HepG2 (cell line): Measurements from ENCODE around the gene SNX11. TPM values are rescaled to one million over a fixed set of nuclear protein-coding genes. Genes with fewer than 3 reads are reported as not detected.

ENCODE experiments used
- ATAC-seq: fragments of 200-7000 bp; cut with Tn5 transposase; 3 replicates; pipeline ENCODE4 v1.9.1; 2020; ENCODE audit warnings: mild to moderate bottlenecking, moderate library complexity
- BruUV-seq: library from RNA; stranded (reverse); fragments of 400-500 nt; replicated peaks from 2 replicates; lab custom pipeline; 2021; lab: Mats Ljungman, UMichigan
- CTCF ChIA-PET: fragments of 300-600 bp; formaldehyde crosslinking; extraction: SDS; loops from one replicate; lab custom pipeline; 2021; ENCODE audit warnings: low total read pairs, inconsistent platforms, low intra/inter-chr PET ratio; lab: Yijun Ruan, JAX
- POLR2A ChIA-PET: fragments of 350-600 bp; sonication (Branson Sonifier 250); formaldehyde crosslinking; loops from one replicate; lab custom pipeline; 2020; ENCODE audit warnings: antibody characterized with exemption, inconsistent platforms; lab: Yijun Ruan, JAX
- DNase-seq: peaks from one replicate; pipeline ENCODE4 v3.0.0-alpha.2; 2015; ENCODE audit warnings: low spot score
- FAIRE-seq: peaks from 3 replicates; lab custom pipeline; 2011; peaks lifted over from hg19 to GRCh38; lab: Jason Lieb, UNC
- H2AFZ ChIP-seq: one replicate; pipeline ENCODE4 v1.6.1; 2011; ENCODE audit warnings: low read length, inconsistent platforms
- H3K27ac ChIP-seq: fragments of 300-600 bp; 3 replicates; pipeline ENCODE4 v1.8.0; 2011; ENCODE audit warnings: mixed run types, mild to moderate bottlenecking, mixed read lengths, low read length, inconsistent platforms; ENCODE audit not compliant: insufficient read depth; ENCODE audit errors: extremely low read length
- H3K27me3 ChIP-seq, 2 experiments: fragments of 200-600 bp in 1 of 2; 2 replicates in 1 of 2; 3 replicates in 1 of 2; pipeline versions ENCODE4 v1.6.0 to v1.8.0; 2011; ENCODE audit warnings: low read length in 2 of 2, mild to moderate bottlenecking in 2 of 2, moderate library complexity in 2 of 2, inconsistent platforms in 1 of 2; ENCODE audit not compliant: insufficient read depth in 2 of 2, control insufficient read depth in 1 of 2
- H3K36me3 ChIP-seq, 2 experiments: fragments of 200-600 bp in 1 of 2; replicated peaks in 1 of 2; 2 replicates in 1 of 2; 3 replicates in 1 of 2; pipeline versions ENCODE4 v1.5.1 to v1.8.0; 2011; ENCODE audit warnings: low read length in 2 of 2, inconsistent platforms in 1 of 2; ENCODE audit not compliant: insufficient read depth in 2 of 2, control insufficient read depth in 1 of 2
- H3K4me1 ChIP-seq: 2 replicates; pipeline ENCODE4 v1.5.1; 2012; ENCODE audit warnings: low read length, inconsistent platforms; ENCODE audit not compliant: insufficient read depth
- H3K4me2 ChIP-seq: 2 replicates; pipeline ENCODE4 v1.6.0; 2011; ENCODE audit warnings: low read depth, low read length, inconsistent platforms
- H3K4me3 ChIP-seq, 3 experiments: fragments of 200-600 bp in 1 of 3; sonication (generic), shearing (Covaris generic) in 1 of 3; replicated peaks in 1 of 3; 2 replicates each; pipeline ENCODE4 v1.5.1; 2011 to 2016; ENCODE audit warnings: low read length in 3 of 3, inconsistent platforms in 2 of 3, low read depth in 2 of 3, mild to moderate bottlenecking in 2 of 3, control low read depth in 1 of 3, mixed read lengths in 1 of 3; ENCODE audit not compliant: insufficient read depth in 1 of 3
- H3K79me2 ChIP-seq: one replicate; pipeline ENCODE4 v1.6.1; 2011; ENCODE audit warnings: low read length, inconsistent platforms; ENCODE audit not compliant: insufficient read depth
- H3K9ac ChIP-seq: 2 replicates; pipeline ENCODE4 v1.6.0; 2011; ENCODE audit warnings: mild to moderate bottlenecking, low read depth, low read length, inconsistent platforms; ENCODE audit not compliant: insufficient read depth
- H3K9me3 ChIP-seq: 2 replicates; pipeline ENCODE4 v1.5.1; 2012; ENCODE audit warnings: mild to moderate bottlenecking, low read length
- H4K20me1 ChIP-seq: 2 replicates; pipeline ENCODE4 v1.6.0; 2011; ENCODE audit warnings: inconsistent platforms, mild to moderate bottlenecking, low read length, moderate library complexity; ENCODE audit not compliant: insufficient read depth
- ATF4 ChIP-seq, 2 experiments: fragments of 450-650 bp in 1 of 2; sonication (generic) in 1 of 2; formaldehyde crosslinking; IDR thresholded peaks; 2 replicates each; pipeline versions ENCODE4 v1.5.0 to v1.8.0; 2020 to 2022; ENCODE audit warnings: mild to moderate bottlenecking in 1 of 2, missing genetic modification reagents in 1 of 2
- CEBPG ChIP-seq: IDR thresholded peaks from 2 replicates; pipeline ENCODE4 v1.6.1; 2016
- RFX1 ChIP-seq: fragments of 450-650 bp; IDR thresholded peaks from 2 replicates; pipeline ENCODE4 v1.6.1; 2017
- RFX3 ChIP-seq: IDR thresholded peaks from 2 replicates; pipeline ENCODE4 v1.6.1; 2016; ENCODE audit warnings: missing biosample characterization, missing genetic modification reagents
- RFX5 ChIP-seq: IDR thresholded peaks from 2 replicates; pipeline ENCODE4 v1.6.1; 2011; ENCODE audit warnings: low read depth, low read length, improper control_type of control experiment
- WGBS: methylation state at CpG from one replicate; pipeline ENCODE4 v1.1.6; 2017; ENCODE audit warnings: low lambda C conversion rate; 5-methylcytosine and 5-hydroxymethylcytosine counted together
- in situ Hi-C: cut with HindIII; loops from 2 replicates; pipeline ENCODE4 v1.10.0; 2017; ENCODE audit warnings: low pct_unique_long_range_greater_than_20kb; ENCODE audit not compliant: extremely low pct_ligation_motif_present
- intact Hi-C: fragments of 100-400 bp; cut with micrococcal nuclease; formaldehyde crosslinking; loops from one replicate; pipeline ENCODE4 v1.10.0; 2022; ENCODE audit not compliant: unreplicated experiment
- polyA plus RNA-seq, 8 experiments: library from polyadenylated mRNA; depleted of rRNA in 3 of 8; stranded (reverse) in 7 of 8; unstranded in 1 of 8; fragments of >200 nt; fragmentation: Illumina TruSeq in 4 of 8; extraction: Trizol in 4 of 8; gene quantifications; 2 replicates each; pipeline versions ENCODE4 v1.2.1 to v1.2.3, GENCODE V29; 2011 to 2016; ENCODE audit warnings: low read depth in 4 of 8, missing spikeins in 1 of 8, mixed read lengths in 1 of 8; ENCODE audit not compliant: insufficient read depth in 1 of 8
- total RNA-seq, 5 experiments: library from RNA; depleted of rRNA; stranded (reverse); fragments of >200 nt; fragmentation: Illumina TruSeq; extraction: Trizol; gene quantifications; 2 replicates each; pipeline ENCODE4 v1.2.3, GENCODE V29; 2016; ENCODE audit warnings: low read depth in 1 of 5

SNX11 gene
- total and polyA plus RNA-seq, 2 of the 13 experiments (the other 11 are each of a cell fraction or from before 2014, with no cell fraction given) = 12.9 to 14.0 TPM

- no peak overlapping the region for H3K27ac ChIP-seq
- in situ Hi-C loops = no loop called here
- TF ChIP-seq CEBPG (CRISPR knock-in tag) = 0 out of 2 replicates have a peak, but pooled peaks have one; percentile 20
- TF ChIP-seq RFX3 = peak; percentile 64
- TF ChIP-seq RFX1 = peak; percentile 50; the same call in 1 of the 2 replicates
- no peak for TF ChIP-seq RFX5
- 0 out of 4 replicates have a peak, but pooled peaks of 1 of the 2 experiments have one; percentile 11 for TF ChIP-seq ATF4 (CRISPR knock-in tag; IDR thresholded peaks at IDR 0.05)
- no peaks in the 10 kb centered on the region for H4K20me1 ChIP-seq
- no peak for ATAC-seq
- WGBS = 25% methylated on average over 16 of the region's 16 CpGs
- H3K27me3 ChIP-seq = peaks cover 0 to 9% of the 10 kb centered on the region in 2 experiments; a peak in 3 of 5 replicates
- H3K4me2 ChIP-seq = no peak overlapping the region
- H3K79me2 ChIP-seq = no peaks in the 10 kb centered on the region
- no peaks in the 10 kb centered on the region for H3K9me3 ChIP-seq
- DNase-seq = peak; percentile 33
- CTCF ChIA-PET = no interaction called here
- H2AFZ ChIP-seq = no peak overlapping the region
- H3K36me3 ChIP-seq = no peaks in the 10 kb centered on the region
- POLR2A ChIA-PET = no interaction called here
- peaks cover 7% of the 10 kb centered on the region for H3K4me1 ChIP-seq
- BruUV-seq = no TSS peak
- FAIRE-seq = no peak
- no peak overlapping the region for H3K4me3 ChIP-seq
- intact Hi-C loops = no loop called here
- no peak overlapping the region for H3K9ac ChIP-seq
Observed at GRCh38 chr17:48148854-48149786, 41.6 kb downstream of the SNX11 start.
